K562 (cell line): ENCODE data around the gene B3GAT1. TPM values are rescaled to one million over a fixed set of nuclear protein-coding genes. Genes with fewer than 3 reads are reported as not detected.

Source experiments
- ATAC-seq: fragments of 200-7000 bp; cut with Tn5 transposase; 3 replicates; pipeline ENCODE4 v1.9.1; 2020; ENCODE audit warnings: moderate library complexity
- BruUV-seq: library from RNA; stranded (reverse); fragments of 400-500 nt; replicated peaks from 2 replicates; lab custom pipeline; 2021; lab: Mats Ljungman, UMichigan
- CTCF ChIA-PET: fragments of 300-600 bp; formaldehyde crosslinking; extraction: SDS; loops from one replicate; lab custom pipeline; 2021; ENCODE audit warnings: low intra/inter-chr PET ratio; lab: Yijun Ruan, JAX
- POLR2A ChIA-PET: fragments of 300-600, 350-650 bp; sonication (Branson Sonifier 250); formaldehyde crosslinking; extraction: SDS; loops from one replicate; lab custom pipeline; 2021; ENCODE audit warnings: antibody characterized with exemption, inconsistent platforms; lab: Yijun Ruan, JAX
- DNase-seq, 4 experiments: peaks; one replicate each; pipeline versions ENCODE4 v3.0.0 to v3.0.0-alpha.2; 2011 to 2018; ENCODE audit warnings: low spot score in 3 of 4, mixed read lengths in 3 of 4; ENCODE audit errors: extremely low read depth in 1 of 4
- FAIRE-seq: peaks from 2 replicates; lab custom pipeline; 2011; peaks lifted over from hg19 to GRCh38; lab: Jason Lieb, UNC
- H2AFZ ChIP-seq: 2 replicates; pipeline ENCODE4 v1.6.0; 2011; ENCODE audit warnings: low read depth, low read length, control low read depth, inconsistent platforms
- H3K27ac ChIP-seq: fragments of 200-600 bp; 3 replicates; pipeline ENCODE4 v1.8.0; 2011; ENCODE audit warnings: low read depth, mild to moderate bottlenecking, control low read depth, inconsistent platforms, low read length, moderate library complexity, mixed read lengths; ENCODE audit errors: extremely low read depth
- H3K27me3 ChIP-seq, 2 experiments: fragments of 300-600 bp in 1 of 2; 2 replicates in 1 of 2; 3 replicates in 1 of 2; pipeline versions ENCODE4 v1.6.0 to v1.8.0; 2011; ENCODE audit warnings: inconsistent platforms in 2 of 2, low read length in 2 of 2, mild to moderate bottlenecking in 1 of 2, mixed read lengths in 1 of 2, moderate library complexity in 1 of 2; ENCODE audit not compliant: control insufficient read depth in 2 of 2, insufficient read depth in 2 of 2
- H3K36me3 ChIP-seq: fragments of 300-600 bp; 3 replicates; pipeline ENCODE4 v1.8.0; 2011; ENCODE audit warnings: mild to moderate bottlenecking, low read length, inconsistent platforms; ENCODE audit not compliant: control insufficient read depth, insufficient read depth
- H3K4me1 ChIP-seq, 2 experiments: fragments of 200-600 bp in 1 of 2; replicated peaks in 1 of 2; 2 replicates in 1 of 2; 3 replicates in 1 of 2; pipeline versions ENCODE4 v1.5.1 to v1.8.0; 2011; ENCODE audit warnings: inconsistent platforms in 2 of 2, low read length in 2 of 2, mild to moderate bottlenecking in 1 of 2, mixed read lengths in 1 of 2, moderate library complexity in 1 of 2; ENCODE audit not compliant: control insufficient read depth in 2 of 2, insufficient read depth in 2 of 2
- H3K4me2 ChIP-seq: 2 replicates; pipeline ENCODE4 v1.6.1; 2011; ENCODE audit warnings: low read length, control low read depth, inconsistent platforms, mixed read lengths; ENCODE audit not compliant: insufficient read depth
- H3K4me3 ChIP-seq: fragments of 200-600 bp; sonication (generic), shearing (Covaris generic); 2 replicates; pipeline ENCODE4 v1.5.1; 2016; ENCODE audit warnings: control low read depth, inconsistent platforms
- H3K79me2 ChIP-seq: fragments of 200-600 bp; 3 replicates; pipeline ENCODE4 v1.8.0; 2011; ENCODE audit warnings: low read length, inconsistent platforms; ENCODE audit not compliant: control insufficient read depth, insufficient read depth
- H3K9ac ChIP-seq, 2 experiments: 2 replicates each; pipeline versions ENCODE4 v1.6.0 to v1.6.1; 2011; ENCODE audit warnings: low read depth in 2 of 2, low read length in 2 of 2, control low read depth in 1 of 2, inconsistent platforms in 1 of 2, mild to moderate bottlenecking in 1 of 2, mixed read lengths in 1 of 2; ENCODE audit not compliant: insufficient read depth in 1 of 2
- H3K9me1 ChIP-seq: one replicate; pipeline ENCODE4 v1.6.0; 2011; ENCODE audit warnings: inconsistent platforms, mild to moderate bottlenecking, low read length, moderate library complexity; ENCODE audit not compliant: control insufficient read depth, insufficient read depth
- H3K9me3 ChIP-seq: replicated peaks from 2 replicates; pipeline ENCODE4 v1.5.1; 2011; ENCODE audit warnings: low read depth, low read length, inconsistent platforms; ENCODE audit not compliant: control insufficient read depth, insufficient read depth
- H4K20me1 ChIP-seq: replicated peaks from 2 replicates; pipeline ENCODE4 v1.6.1; 2011; ENCODE audit warnings: low read length, inconsistent platforms, mixed read lengths; ENCODE audit not compliant: control insufficient read depth, insufficient read depth
- CTBP1 ChIP-seq: fragments of 450-650 bp; IDR thresholded peaks from 2 replicates; pipeline ENCODE4 v1.6.1; 2016; ENCODE audit warnings: borderline replicate concordance
- FOXK2 ChIP-seq, 2 experiments: fragments of 450-650 bp; IDR thresholded peaks in 1 of 2; conservative IDR thresholded peaks in 1 of 2; 2 replicates each; pipeline ENCODE4 v1.6.1; 2016; ENCODE audit warnings: low read depth in 2 of 2, mild to moderate bottlenecking in 1 of 2
- LARP7 ChIP-seq: fragments of 450-650 bp; IDR thresholded peaks from 2 replicates; pipeline ENCODE4 v1.6.1; 2016
- MCM2 ChIP-seq: fragments of 450-650 bp; IDR thresholded peaks from 2 replicates; pipeline ENCODE4 v1.6.1; 2017; ENCODE audit warnings: low read depth, mild to moderate bottlenecking
- NCOA6 ChIP-seq: fragments of 450-650 bp; IDR thresholded peaks from 2 replicates; pipeline ENCODE4 v1.6.1; 2017; ENCODE audit warnings: mild to moderate bottlenecking
- PHB2 ChIP-seq: fragments of 450-650 bp; IDR thresholded peaks from 2 replicates; pipeline ENCODE4 v1.6.1; 2017; ENCODE audit warnings: low read depth
- POLR3A ChIP-seq: IDR thresholded peaks from 2 replicates; pipeline ENCODE4 v1.6.1; 2011; ENCODE audit warnings: borderline replicate concordance, mild to moderate bottlenecking, moderate library complexity; ENCODE audit not compliant: insufficient read length, insufficient read depth; ENCODE audit errors: extremely low read depth
- RBM25 ChIP-seq: fragments of 200-400 bp; formaldehyde crosslinking; IDR thresholded peaks from 2 replicates; pipeline ENCODE4 v1.6.1; 2018; ENCODE audit warnings: low read length, low read depth, moderate library complexity; ENCODE audit not compliant: severe bottlenecking
- SMARCE1 ChIP-seq: fragments of 450-650 bp; IDR thresholded peaks from 2 replicates; pipeline ENCODE4 v1.7.1; 2016; ENCODE audit warnings: mild to moderate bottlenecking
- ZKSCAN8 ChIP-seq: fragments of 200-800 bp; sonication (Bioruptor generic); IDR thresholded peaks from 2 replicates; pipeline ENCODE4 v1.6.1; 2016; ENCODE audit warnings: missing genetic modification characterization, missing compliant biosample characterization
- ZNF165 ChIP-seq: fragments of 250-450 bp; sonication (Bioruptor Pico); IDR thresholded peaks from 2 replicates; pipeline ENCODE4 v1.4.0; 2020; ENCODE audit warnings: borderline replicate concordance
- ZNF324 ChIP-seq: fragments of 250-450 bp; sonication (Bioruptor Pico); IDR thresholded peaks from 2 replicates; pipeline ENCODE4 v1.4.0; 2020; ENCODE audit warnings: mild to moderate bottlenecking
- ZZZ3 ChIP-seq: fragments of 450-650 bp; IDR thresholded peaks from 2 replicates; pipeline ENCODE4 v1.6.1; 2016; ENCODE audit warnings: antibody characterized with exemption, mild to moderate bottlenecking, moderate library complexity
- WGBS: fragments of 100-300 bp; shearing (Covaris generic); methylation state at CpG from one replicate; pipeline ENCODE4 v1.1.6; 2016; ENCODE audit warnings: low coverage, mixed read lengths; ENCODE audit not compliant: insufficient coverage; ENCODE audit errors: missing lambda C conversion rate; 5-methylcytosine and 5-hydroxymethylcytosine counted together
- in situ Hi-C: fragments of 300-500 bp; cut with MboI; formaldehyde crosslinking; loops from 4 replicates; pipeline ENCODE4 v1.15.0; 2018; ENCODE audit warnings: inconsistent platforms, mixed read lengths
- intact Hi-C: fragments of 100-400 bp; cut with micrococcal nuclease; formaldehyde crosslinking; loops from 2 replicates; pipeline ENCODE4 v1.14.2; 2022
- polyA plus RNA-seq, 8 experiments: library from polyadenylated mRNA; depleted of rRNA in 4 of 8; stranded (reverse) in 5 of 8; unstranded in 3 of 8; fragments of >200 nt; fragmentation: Nextera tagmentation in 2 of 8; fragmentation: Illumina TruSeq in 1 of 8; extraction: Ambion mirVana in 2 of 8; extraction: Trizol in 1 of 8; gene quantifications; 2 replicates each; pipeline versions ENCODE4 v1.2.1 to v1.2.3, GENCODE V29; 2011 to 2014; ENCODE audit warnings: inconsistent platforms in 1 of 8, missing spikeins in 1 of 8
- total RNA-seq, 7 experiments: library from RNA; depleted of rRNA in 6 of 7; stranded (reverse); fragments of >200 nt in 6 of 7; fragmentation: Illumina TruSeq in 2 of 7; extraction: Trizol in 2 of 7; gene quantifications; 2 replicates each; pipeline versions ENCODE4 v1.2.1 to v1.2.3, GENCODE V29; 2011 to 2021; ENCODE audit warnings: low replicate concordance in 1 of 7
- TF ChIP-seq, protein P1 (sequence below): IDR thresholded peaks from 2 replicates; pipeline ENCODE4 v1.6.1; 2012; ENCODE audit warnings: low read depth, low read length, improper control_type of control experiment, borderline replicate concordance
- TF ChIP-seq, protein P2 (sequence below): sonication (generic); formaldehyde crosslinking; IDR thresholded peaks from 2 replicates; pipeline ENCODE4 v1.8.0; 2022; ENCODE audit warnings: mild to moderate bottlenecking, missing genetic modification reagents, borderline replicate concordance
- TF ChIP-seq, protein P3 (sequence below): IDR thresholded peaks from 2 replicates; pipeline ENCODE4 v1.6.1; 2011; ENCODE audit not compliant: insufficient read length; ENCODE audit errors: extremely low read depth
- TF ChIP-seq, protein P4 (sequence below): fragments of 450-650 bp; IDR thresholded peaks from 2 replicates; pipeline ENCODE4 v1.6.1; 2014; ENCODE audit warnings: low read depth, mild to moderate bottlenecking, moderate library complexity, borderline replicate concordance

B3GAT1 gene
- total and polyA plus RNA-seq, 9 of the 15 experiments (the other 6 are each of a cell fraction or from before 2014, with no cell fraction given) = 0.01 to 0.53 (median 0.14) TPM; not detected in 1

DNA sequence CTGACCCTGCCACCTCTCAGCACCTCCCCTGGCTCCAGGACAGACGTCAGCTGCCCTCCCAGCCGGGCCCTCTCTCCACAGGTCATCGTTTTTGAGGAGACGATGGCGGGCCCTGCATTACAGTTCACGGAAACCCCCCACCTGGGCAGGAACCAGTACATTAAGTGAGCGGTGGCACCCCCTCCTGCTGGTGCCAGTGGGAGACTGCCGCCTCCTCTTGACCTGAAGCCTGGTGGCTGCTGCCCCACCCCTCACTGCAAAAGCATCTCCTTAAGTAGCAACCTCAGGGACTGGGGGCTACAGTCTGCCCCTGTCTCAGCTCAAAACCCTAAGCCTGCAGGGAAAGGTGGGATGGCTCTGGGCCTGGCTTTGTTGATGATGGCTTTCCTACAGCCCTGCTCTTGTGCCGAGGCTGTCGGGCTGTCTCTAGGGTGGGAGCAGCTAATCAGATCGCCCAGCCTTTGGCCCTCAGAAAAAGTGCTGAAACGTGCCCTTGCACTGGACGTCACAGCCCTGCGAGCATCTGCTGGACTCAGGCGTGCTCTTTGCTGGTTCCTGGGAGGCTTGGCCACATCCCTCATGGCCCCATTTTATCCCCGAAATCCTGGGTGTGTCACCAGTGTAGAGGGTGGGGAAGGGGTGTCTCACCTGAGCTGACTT lies 37.0 kb downstream of the B3GAT1 start:
- no peaks in the 10 kb centered on the region for H3K36me3 ChIP-seq
- H3K4me2 ChIP-seq = no peak overlapping the region
- intact Hi-C loops = no loop called here
- TF ChIP-seq ZZZ3 = no peak
- TF ChIP-seq, protein P1, sequence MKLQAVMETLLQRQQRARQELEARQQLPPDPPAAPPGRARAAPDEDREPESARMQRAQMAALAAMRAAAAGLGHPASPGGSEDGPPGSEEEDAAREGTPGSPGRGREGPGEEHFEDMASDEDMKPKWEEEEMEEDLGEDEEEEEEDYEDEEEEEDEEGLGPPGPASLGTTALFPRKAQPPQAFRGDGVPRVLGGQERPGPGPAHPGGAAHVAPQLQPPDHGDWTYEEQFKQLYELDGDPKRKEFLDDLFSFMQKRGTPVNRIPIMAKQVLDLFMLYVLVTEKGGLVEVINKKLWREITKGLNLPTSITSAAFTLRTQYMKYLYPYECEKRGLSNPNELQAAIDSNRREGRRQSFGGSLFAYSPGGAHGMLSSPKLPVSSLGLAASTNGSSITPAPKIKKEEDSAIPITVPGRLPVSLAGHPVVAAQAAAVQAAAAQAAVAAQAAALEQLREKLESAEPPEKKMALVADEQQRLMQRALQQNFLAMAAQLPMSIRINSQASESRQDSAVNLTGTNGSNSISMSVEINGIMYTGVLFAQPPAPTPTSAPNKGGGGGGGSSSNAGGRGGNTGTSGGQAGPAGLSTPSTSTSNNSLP = no peak
- TF ChIP-seq SMARCE1 = no peak
- no peak for TF ChIP-seq NCOA6
- TF ChIP-seq RBM25 = no peak
- no peak for TF ChIP-seq ZNF324 (CRISPR knock-in tag)
- no peak for TF ChIP-seq MCM2
- TF ChIP-seq ZKSCAN8 (CRISPR knock-in tag) = no peak
- TF ChIP-seq ZNF165 (CRISPR knock-in tag) = no peak
- no peak for TF ChIP-seq CTBP1
- TF ChIP-seq, protein P2, sequence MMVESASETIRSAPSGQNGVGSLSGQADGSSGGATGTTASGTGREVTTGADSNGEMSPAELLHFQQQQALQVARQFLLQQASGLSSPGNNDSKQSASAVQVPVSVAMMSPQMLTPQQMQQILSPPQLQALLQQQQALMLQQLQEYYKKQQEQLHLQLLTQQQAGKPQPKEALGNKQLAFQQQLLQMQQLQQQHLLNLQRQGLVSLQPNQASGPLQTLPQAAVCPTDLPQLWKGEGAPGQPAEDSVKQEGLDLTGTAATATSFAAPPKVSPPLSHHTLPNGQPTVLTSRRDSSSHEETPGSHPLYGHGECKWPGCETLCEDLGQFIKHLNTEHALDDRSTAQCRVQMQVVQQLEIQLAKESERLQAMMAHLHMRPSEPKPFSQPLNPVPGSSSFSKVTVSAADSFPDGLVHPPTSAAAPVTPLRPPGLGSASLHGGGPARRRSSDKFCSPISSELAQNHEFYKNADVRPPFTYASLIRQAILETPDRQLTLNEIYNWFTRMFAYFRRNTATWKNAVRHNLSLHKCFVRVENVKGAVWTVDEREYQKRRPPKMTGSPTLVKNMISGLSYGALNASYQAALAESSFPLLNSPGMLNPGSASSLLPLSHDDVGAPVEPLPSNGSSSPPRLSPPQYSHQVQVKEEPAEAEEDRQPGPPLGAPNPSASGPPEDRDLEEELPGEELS (CRISPR knock-in tag) = no peak
- TF ChIP-seq, protein P3, sequence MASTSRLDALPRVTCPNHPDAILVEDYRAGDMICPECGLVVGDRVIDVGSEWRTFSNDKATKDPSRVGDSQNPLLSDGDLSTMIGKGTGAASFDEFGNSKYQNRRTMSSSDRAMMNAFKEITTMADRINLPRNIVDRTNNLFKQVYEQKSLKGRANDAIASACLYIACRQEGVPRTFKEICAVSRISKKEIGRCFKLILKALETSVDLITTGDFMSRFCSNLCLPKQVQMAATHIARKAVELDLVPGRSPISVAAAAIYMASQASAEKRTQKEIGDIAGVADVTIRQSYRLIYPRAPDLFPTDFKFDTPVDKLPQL = no peak
- TF ChIP-seq, protein P4, sequence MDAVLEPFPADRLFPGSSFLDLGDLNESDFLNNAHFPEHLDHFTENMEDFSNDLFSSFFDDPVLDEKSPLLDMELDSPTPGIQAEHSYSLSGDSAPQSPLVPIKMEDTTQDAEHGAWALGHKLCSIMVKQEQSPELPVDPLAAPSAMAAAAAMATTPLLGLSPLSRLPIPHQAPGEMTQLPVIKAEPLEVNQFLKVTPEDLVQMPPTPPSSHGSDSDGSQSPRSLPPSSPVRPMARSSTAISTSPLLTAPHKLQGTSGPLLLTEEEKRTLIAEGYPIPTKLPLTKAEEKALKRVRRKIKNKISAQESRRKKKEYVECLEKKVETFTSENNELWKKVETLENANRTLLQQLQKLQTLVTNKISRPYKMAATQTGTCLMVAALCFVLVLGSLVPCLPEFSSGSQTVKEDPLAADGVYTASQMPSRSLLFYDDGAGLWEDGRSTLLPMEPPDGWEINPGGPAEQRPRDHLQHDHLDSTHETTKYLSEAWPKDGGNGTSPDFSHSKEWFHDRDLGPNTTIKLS = no peak
- no peak for TF ChIP-seq LARP7
- no peak for TF ChIP-seq POLR3A
- no peak for TF ChIP-seq FOXK2 (conservative IDR thresholded peaks at IDR 0.05 in 1 of 2, IDR thresholded peaks at IDR 0.05 in 1 of 2; ENCODE audit: low read depth in 2 of 2)
- TF ChIP-seq PHB2 = no peak
- TF ChIP-seq, all 486 proteins: peak for 0
- ChIA-PET CTCF (no interaction called here), POLR2A (interaction anchor here (0.6 kb wide), 1 partner anchor 326 kb away, joined by 3 read pairs; no protein-coding TSS in a partner anchor)
- H3K9ac ChIP-seq = no peak overlapping the region
- no peak overlapping the region for H3K4me3 ChIP-seq
- BruUV-seq = no TSS peak
- H3K27ac ChIP-seq = no peak overlapping the region
- no peaks in the 10 kb centered on the region for H3K79me2 ChIP-seq
- 40% methylated on average over 12 of the region's 16 CpGs for WGBS
- H3K4me1 ChIP-seq = no peaks in the 10 kb centered on the region; a peak in 1 of 5 replicates
- FAIRE-seq (no peak), ATAC-seq (no peak), DNase-seq (no peak)
- H3K9me1 ChIP-seq = no peaks in the 10 kb centered on the region
- in situ Hi-C loops = no loop called here
- no peaks in the 10 kb centered on the region for H3K9me3 ChIP-seq
- H2AFZ ChIP-seq = no peak overlapping the region
- peaks cover 0 to 7% of the 10 kb centered on the region in 2 experiments; a peak in 2 of 5 replicates for H3K27me3 ChIP-seq
- H4K20me1 ChIP-seq = peaks cover 6% of the 10 kb centered on the region; the same call in 1 of the 2 replicates
